ENCODE results near the gene SDF4. TPM values are rescaled to one million over a fixed set of nuclear protein-coding genes. Genes with fewer than 3 reads are reported as not detected.
A peak's percentile ranks its signal among the peaks of the same experiment; 100 is the strongest.

SDF4 gene
- total RNA-seq, 1 donor from 2014 or later: 130 TPM

DNA sequence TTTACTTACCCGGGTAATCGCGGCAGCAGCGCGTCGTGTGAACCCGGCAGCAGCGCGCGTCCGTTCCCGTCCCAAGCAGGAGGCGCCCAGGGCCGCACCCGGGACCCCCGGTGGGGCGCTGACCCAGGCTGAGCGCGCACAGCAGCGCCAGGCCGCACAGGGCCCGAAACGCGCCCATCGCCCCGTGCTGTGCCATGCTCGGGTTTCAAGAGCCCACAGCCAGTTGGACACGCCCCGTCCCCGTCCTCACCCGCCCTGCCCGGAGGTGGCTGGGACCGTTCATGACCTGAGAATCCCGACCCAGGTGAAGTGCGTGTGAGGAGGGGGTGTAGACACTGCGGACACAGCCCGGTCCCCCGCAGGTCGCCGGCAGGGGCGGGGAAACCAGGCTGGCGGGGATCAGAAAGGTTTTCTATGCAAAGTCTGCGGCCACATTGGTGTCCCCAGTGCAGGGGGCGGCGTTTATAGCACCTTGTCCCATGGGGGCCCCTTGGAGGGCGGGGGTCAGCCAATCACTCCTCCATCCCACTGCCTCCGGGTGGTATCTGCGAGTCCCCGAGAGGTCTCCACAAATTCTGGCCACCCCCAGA lies 25.3 kb downstream of the SDF4 start, which contains the start of gene TNFRSF18:
TSS of gene TNFRSF18 (minus strand) at position 217 of the 590 bp plus-strand sequence. CDS start at position 196, 21 bp downstream.
- Mint-ChIP-seq H3K27me3 (ENCODE audit: unreplicated experiment) (peaks cover 5% of the 10 kb centered on the region), H3K27ac (ENCODE audit: unreplicated experiment) (no peak within 1 kb of the TSS), H3K4me3 (ENCODE audit: unreplicated experiment) (no peak within 1 kb of the TSS), H3K36me3 (ENCODE audit: low read depth, unreplicated experiment) (no peaks in the 10 kb centered on the region), H3K9me3 (ENCODE audit: unreplicated experiment) (no peaks in the 10 kb centered on the region), H3K4me1 (ENCODE audit: unreplicated experiment) (no peaks in the 10 kb centered on the region)
- no peak for TF ChIP-seq CTCF (IDR thresholded peaks at IDR 0.05; ENCODE audit: unreplicated experiment)
- no peak for DNase-seq (ENCODE audit: low spot score)

DNA sequence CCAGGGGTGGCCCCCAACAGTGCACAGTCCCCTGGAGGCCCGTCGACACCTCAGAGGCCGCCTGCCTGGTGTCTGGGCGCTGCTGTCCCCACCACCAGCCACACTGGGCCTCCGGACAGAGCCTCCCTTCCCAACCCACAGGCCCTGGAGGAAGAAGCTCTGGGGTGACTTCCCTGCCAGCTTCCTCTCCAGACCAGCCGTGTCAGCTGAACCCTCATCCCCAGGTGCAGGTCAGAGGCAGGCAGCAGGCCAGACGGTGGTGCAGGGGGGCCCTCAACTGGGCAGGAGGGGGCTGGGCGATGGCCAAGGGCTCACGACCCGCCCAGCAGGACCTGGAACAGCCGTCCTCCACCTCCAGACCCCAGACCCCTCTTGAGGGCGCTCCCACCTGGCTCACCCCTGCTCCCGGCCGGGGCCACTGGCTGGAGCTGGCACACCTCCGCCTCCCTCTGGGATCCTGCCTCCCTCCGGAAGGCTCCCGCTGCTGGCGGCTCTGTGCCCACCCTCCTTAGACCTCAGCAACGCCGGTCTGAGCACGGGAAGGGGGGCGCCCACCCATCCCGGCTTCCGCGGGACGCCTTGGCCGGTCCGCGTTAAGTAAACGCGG lies 25.9 kb downstream of the SDF4 start:
- no peak overlapping the region for H3K27ac Mint-ChIP-seq (ENCODE audit: unreplicated experiment)

DNA sequence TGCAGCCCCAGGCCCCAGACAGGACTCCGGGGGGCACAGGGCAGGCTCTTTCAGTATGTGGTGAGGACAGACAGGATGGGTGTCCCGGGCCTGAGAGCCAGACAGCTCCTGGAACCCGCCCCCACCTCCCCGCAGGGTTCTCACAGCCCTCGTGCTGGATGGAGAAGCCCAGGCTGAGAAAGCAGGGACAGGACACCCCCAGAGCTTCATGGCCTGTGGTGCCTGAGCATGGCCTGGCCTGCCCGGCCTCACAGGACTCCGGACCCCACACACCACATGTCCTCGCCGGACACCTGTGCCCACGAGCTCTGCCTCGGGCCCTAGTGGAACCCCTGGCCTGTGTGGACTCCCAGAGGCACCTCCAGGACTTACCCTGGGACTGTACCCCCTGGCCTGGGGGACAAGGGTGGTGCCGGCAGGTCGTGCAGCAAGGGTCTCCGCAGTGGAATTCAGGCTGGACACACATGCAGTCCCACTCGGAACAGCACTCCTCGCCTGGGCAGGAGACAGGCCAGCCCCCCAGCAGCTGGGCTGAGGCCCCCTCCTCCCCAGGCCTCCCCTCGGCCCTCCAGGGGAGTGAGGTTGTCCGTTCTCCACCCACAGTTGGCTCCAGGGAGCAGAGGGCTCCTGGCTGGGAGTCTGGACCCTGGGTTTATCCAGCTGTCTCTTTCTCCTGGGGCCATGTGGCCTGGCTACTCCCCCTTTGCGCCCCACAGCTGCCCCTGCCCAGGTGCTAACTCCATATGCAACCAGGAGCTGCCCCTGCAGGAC lies 26.6 kb downstream of the SDF4 start:
- Mint-ChIP-seq H3K9me3 (ENCODE audit: unreplicated experiment) (no peaks in the 10 kb centered on the region), H3K4me1 (ENCODE audit: unreplicated experiment) (no peaks in the 10 kb centered on the region), H3K27me3 (ENCODE audit: unreplicated experiment) (peaks cover 2% of the 10 kb centered on the region), H3K36me3 (ENCODE audit: low read depth, unreplicated experiment) (no peaks in the 10 kb centered on the region), H3K27ac (ENCODE audit: unreplicated experiment) (no peak overlapping the region), H3K4me3 (ENCODE audit: unreplicated experiment) (no peak overlapping the region)
- no peak for TF ChIP-seq CTCF (IDR thresholded peaks at IDR 0.05; ENCODE audit: unreplicated experiment)
- peak; percentile 7 for DNase-seq (ENCODE audit: low spot score)

More for the DNA sequence above, 25.9 kb downstream of the SDF4 start:
- DNase-seq (ENCODE audit: low spot score): peak; percentile 16
- H3K4me3 Mint-ChIP-seq (ENCODE audit: unreplicated experiment): no peak overlapping the region
- H3K36me3 Mint-ChIP-seq (ENCODE audit: low read depth, unreplicated experiment): no peaks in the 10 kb centered on the region
- no peaks in the 10 kb centered on the region for H3K4me1 Mint-ChIP-seq (ENCODE audit: unreplicated experiment)
- no peak for TF ChIP-seq CTCF (IDR thresholded peaks at IDR 0.05; ENCODE audit: unreplicated experiment)
- H3K27me3 Mint-ChIP-seq (ENCODE audit: unreplicated experiment): peaks cover 2% of the 10 kb centered on the region
- no peaks in the 10 kb centered on the region for H3K9me3 Mint-ChIP-seq (ENCODE audit: unreplicated experiment)

GRCh38 chr1:1204425-1204920 lies 27.3 kb downstream of the SDF4 start:
- Mint-ChIP-seq H3K27me3 (ENCODE audit: unreplicated experiment) (no peaks in the 10 kb centered on the region), H3K27ac (ENCODE audit: unreplicated experiment) (no peak overlapping the region), H3K4me1 (ENCODE audit: unreplicated experiment) (no peaks in the 10 kb centered on the region), H3K9me3 (ENCODE audit: unreplicated experiment) (no peaks in the 10 kb centered on the region), H3K36me3 (ENCODE audit: low read depth, unreplicated experiment) (no peaks in the 10 kb centered on the region), H3K4me3 (ENCODE audit: unreplicated experiment) (no peak overlapping the region)
- TF ChIP-seq CTCF (IDR thresholded peaks at IDR 0.05; ENCODE audit: unreplicated experiment): no peak
- peak; percentile 2 for DNase-seq (ENCODE audit: low spot score)

Measured in endothelial cell (in vitro differentiated cells).